Rectal smooth muscle tissue (tissue), 1 donor: Measurements from ENCODE around the gene GPR132.

Experiments used
- H3K27ac ChIP-seq: one replicate; pipeline ENCODE4 v1.7.0; 2013; ENCODE audit warnings: low read depth, low read length, inconsistent platforms
- H3K27me3 ChIP-seq: one replicate; pipeline ENCODE4 v1.7.0; 2013; ENCODE audit warnings: low read length; ENCODE audit not compliant: control insufficient read depth, insufficient read depth
- H3K36me3 ChIP-seq: one replicate; pipeline ENCODE4 v1.7.0; 2013; ENCODE audit warnings: low read length; ENCODE audit not compliant: control insufficient read depth, insufficient read depth
- H3K4me1 ChIP-seq: one replicate; pipeline ENCODE4 v1.7.0; 2013; ENCODE audit warnings: low read length; ENCODE audit not compliant: control insufficient read depth, insufficient read depth
- H3K4me3 ChIP-seq: one replicate; pipeline ENCODE4 v1.7.0; 2013; ENCODE audit warnings: low read length
- H3K9ac ChIP-seq: one replicate; pipeline ENCODE4 v1.7.0; 2013; ENCODE audit warnings: low read length

GPR132 gene

DNA sequence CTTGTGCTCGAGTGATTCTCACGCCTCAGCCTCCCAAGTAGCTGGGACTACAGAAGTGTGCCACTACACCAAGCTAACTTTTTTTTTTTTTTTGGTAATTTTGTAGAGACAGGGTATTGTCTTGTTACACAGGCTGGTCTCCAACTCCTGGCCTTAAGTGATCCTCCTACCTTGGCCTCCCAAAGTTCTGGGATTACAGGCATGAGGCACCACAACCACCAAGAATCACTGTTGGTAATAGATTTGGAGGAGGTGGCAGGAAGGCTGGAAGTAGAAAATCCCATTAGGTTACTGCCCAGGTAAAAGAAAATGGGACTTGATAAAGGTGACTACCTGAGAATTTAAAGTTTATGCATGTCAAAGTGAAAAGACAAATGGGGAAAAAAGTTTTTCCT is 43.0 kb downstream of the GPR132 start:
- Histone ChIP-seq H3K4me3 (no peak overlapping the region), H3K27me3 (no peaks in the 10 kb centered on the region), H3K4me1 (peaks cover 11% of the 10 kb centered on the region), H3K9ac (no peak overlapping the region), H3K36me3 (no peaks in the 10 kb centered on the region), H3K27ac (no peak overlapping the region)

DNA sequence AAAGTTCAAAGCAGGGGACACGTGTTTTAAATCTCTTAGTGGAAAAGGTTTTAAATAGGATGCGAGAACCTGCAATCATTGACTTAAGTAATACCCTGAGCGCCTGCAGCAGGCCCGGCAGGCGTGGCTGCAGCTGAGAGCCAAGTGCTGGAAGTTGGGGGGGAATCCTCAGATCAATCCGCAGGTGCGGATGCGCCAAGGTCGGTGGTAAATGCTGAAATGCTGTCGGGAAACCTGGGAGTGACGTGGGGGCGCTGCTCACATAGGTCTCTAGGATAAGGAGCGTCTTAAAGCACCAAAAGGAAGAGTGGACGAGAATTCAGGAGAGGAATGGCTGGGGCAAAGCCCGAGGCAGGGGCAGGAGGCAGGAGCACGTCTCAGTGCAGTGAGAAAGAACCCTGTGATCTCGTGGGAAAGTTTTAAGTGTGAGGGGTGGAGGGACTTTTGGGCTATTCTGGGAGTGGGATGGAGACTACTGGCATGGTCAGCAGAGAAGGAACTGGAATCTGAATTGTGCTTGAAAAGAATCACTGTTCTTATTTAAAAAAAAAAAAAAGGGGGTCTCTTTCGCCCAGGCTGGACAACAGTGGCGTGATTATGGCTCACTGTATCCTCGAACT is 43.5 kb downstream of the GPR132 start:
- Histone ChIP-seq H3K4me3 (peak overlapping the region; percentile 69), H3K27ac (peak overlapping the region; percentile 65), H3K9ac (peak overlapping the region; percentile 35), H3K4me1 (peaks cover 11% of the 10 kb centered on the region), H3K36me3 (no peaks in the 10 kb centered on the region), H3K27me3 (no peaks in the 10 kb centered on the region)

DNA sequence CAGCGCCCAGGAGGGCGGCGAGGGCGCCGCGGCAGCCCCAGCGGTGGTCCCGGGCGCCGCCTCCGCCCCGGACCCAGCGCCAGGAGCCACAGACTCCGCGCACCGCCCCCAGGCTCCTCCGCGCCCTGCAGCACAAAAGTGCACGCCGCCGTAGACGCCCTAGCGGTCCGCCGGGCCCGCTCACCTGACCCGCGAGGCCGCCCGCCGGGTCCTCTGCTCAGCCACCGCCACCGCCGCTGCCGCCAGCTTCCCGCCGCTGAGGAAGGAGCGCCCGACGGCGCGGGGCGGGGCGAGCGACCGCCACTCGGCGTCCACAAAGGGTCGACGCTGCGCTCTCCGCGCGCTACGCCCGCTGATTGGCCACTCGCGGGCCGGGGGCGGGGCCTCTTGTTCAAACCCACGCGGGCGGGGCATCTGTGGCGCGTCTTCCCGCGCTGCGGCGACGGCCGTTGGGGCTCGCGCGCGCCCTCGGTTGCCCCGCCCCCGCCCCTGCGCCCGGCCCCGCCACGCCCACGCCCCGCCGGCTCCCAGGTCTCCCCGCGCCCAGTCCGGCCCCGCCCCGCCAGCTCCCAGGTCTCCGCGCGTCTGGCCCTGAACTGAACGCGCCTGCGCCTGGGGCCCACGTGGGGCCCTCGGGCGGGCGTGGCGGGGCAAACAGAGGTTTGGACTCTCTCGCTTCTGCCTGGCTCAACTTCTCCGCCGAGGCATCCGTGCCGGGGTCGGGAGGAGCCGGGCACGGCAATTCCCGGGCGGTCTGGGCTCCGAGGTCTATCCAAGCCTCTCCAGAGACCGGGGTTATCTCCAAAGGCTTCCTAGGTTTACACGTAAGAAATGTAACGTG is 44.2 kb downstream of the GPR132 start, which contains the start of gene CDCA4:
CDCA4 (minus strand) TSS at position 269 of the 841 bp plus-strand sequence. CDS start 9,154 bp downstream, outside the sequence.
- Histone ChIP-seq H3K27me3 (no peaks in the 10 kb centered on the region), H3K9ac (peak within 1 kb of the TSS; percentile 54), H3K4me3 (peak within 1 kb of the TSS; percentile 83), H3K36me3 (no peaks in the 10 kb centered on the region), H3K4me1 (peaks cover 11% of the 10 kb centered on the region), H3K27ac (peak within 1 kb of the TSS; percentile 70)

DNA sequence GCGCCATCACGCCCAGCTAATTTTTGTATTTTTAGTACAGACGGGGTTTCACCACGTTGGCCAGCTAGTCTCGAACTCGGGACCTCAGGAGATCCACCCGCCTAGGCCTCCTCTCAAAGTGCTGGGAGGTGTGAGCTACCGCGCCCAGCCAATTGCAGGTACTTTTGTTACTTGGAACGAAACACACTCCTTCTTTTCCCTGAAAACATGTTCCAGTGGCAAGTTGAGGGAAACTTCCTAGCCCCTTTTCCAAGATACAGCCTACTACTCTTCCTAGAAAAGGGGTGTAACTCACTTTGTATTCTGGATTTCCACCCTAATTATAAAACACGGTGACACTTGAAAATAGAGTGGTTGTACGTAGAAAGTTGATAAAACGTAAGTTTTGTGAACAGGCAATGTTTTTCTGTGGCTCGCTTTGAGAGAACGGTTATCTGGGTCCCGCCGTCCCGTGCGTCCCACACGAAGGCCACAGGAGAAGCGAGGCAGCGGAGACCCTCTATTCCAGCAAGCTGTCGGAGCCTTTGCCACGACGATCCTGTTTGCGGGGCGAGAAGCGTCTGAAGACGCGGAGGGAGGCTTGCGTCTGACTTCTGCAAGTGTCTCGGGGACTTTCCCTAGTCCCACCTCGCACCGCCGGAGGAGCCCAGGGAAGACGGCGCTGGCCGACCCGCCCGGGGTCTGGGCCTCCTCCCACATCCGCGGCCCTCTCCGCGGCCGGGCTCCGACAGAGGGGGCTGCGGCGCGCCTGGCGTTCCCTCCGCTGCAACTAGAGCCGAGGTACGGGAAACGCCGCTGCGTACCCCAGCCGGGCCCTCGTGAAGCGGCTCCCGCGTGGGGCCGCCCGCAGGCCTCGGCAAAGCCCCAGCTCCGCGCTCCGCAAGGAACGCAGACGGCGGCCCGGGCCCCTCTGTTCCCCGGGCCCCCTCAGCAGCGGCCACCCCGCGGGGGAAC is 45.1 kb downstream of the GPR132 start:
- Histone ChIP-seq H3K9ac (peak overlapping the region; percentile 54), H3K27ac (peak overlapping the region; percentile 70), H3K4me3 (peak overlapping the region; percentile 83), H3K27me3 (no peaks in the 10 kb centered on the region), H3K4me1 (peaks cover 11% of the 10 kb centered on the region), H3K36me3 (no peaks in the 10 kb centered on the region)

DNA sequence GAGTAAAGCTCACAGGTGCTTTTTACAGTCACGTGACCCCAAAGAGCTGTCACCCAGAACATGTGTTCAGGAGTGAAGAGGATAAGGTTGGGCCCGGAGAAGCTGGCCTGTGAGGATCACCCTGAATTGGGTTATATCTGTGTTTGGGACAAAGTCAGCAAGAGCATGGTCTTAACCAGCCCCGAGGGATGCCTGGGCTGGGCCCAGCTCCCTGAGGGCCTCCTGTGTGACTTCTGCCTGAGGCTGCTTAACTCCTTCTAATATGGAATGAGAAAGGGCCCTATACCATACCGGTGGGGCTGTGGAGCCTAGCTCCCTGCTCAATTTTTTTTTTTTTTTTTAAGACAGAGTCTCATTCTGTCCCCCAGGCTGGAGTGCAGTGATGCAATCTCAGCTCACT is 46.8 kb downstream of the GPR132 start:
- Histone ChIP-seq H3K36me3 (no peaks in the 10 kb centered on the region), H3K9ac (no peak overlapping the region), H3K27me3 (no peaks in the 10 kb centered on the region), H3K27ac (no peak overlapping the region), H3K4me1 (peaks cover 11% of the 10 kb centered on the region), H3K4me3 (no peak overlapping the region)

DNA sequence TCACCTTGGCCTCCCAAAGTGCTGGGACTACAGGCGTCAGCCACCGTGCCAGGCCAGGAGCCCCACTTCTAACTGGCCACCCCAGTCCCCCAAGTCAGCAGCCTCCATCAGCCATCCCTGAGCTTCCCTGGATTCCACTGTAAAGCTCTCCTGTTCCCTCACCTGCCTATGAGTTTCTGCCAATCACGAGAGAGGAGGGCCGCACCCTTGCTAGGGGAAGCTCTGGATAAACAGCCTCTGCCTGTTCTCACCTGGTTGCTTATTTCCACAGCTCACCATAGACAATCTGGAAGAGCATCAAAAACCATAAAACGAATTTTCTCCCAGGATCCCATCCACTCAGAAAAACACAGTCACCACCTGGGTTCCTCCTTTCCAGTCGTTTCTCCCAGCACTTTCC is 49.3 kb downstream of the GPR132 start:
- Histone ChIP-seq H3K27ac (no peak overlapping the region), H3K9ac (no peak overlapping the region), H3K4me1 (peaks cover 15% of the 10 kb centered on the region), H3K36me3 (no peaks in the 10 kb centered on the region), H3K27me3 (no peaks in the 10 kb centered on the region), H3K4me3 (no peak overlapping the region)

DNA sequence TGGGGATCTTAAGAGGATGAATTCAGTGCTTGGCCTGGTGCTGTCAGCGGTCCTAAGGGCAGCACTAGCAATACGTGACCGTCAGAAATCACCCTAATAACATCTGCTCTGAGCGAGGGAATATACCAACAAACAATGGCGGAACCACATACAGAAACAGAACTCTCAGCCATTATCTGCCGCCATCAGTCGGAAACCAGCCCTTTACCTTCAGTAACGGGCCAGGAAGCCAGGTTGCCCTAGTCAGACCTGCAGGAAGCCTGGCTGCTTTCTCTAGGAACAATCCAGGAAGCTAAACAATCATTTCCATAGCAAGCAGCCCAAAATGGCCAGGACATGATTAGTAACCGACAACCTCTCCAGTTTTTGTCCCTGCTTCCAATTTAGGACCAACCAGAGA is 50.0 kb downstream of the GPR132 start:
- Histone ChIP-seq H3K27ac (no peak overlapping the region), H3K36me3 (no peaks in the 10 kb centered on the region), H3K4me3 (no peak overlapping the region)

DNA sequence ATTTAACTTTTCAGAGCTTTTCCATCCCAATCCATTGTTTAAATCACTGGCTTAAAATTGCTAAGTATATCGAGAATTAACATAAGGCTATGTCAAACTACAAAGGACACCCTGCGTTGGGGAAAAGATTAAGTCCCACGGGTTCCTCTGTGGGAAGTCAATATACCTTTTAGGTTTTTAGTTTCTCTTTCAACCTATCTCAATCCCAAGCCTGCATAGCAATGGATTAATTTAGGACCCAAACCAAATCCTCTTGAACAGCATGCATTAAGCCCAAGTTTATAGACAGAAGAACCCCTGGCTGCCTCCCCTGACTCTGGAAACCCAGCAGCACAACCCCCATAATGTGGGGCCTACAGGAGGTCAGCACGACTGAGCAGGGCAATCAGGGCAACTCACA is 50.6 kb downstream of the GPR132 start:
- Histone ChIP-seq H3K9ac (no peak overlapping the region), H3K36me3 (peaks cover 4% of the 10 kb centered on the region), H3K27ac (no peak overlapping the region), H3K4me3 (no peak overlapping the region), H3K27me3 (no peaks in the 10 kb centered on the region), H3K4me1 (peaks cover 13% of the 10 kb centered on the region)

More for the DNA sequence above, 50.0 kb downstream of the GPR132 start:
- Histone ChIP-seq H3K27me3 (no peaks in the 10 kb centered on the region), H3K9ac (no peak overlapping the region), H3K4me1 (peaks cover 14% of the 10 kb centered on the region)

DNA sequence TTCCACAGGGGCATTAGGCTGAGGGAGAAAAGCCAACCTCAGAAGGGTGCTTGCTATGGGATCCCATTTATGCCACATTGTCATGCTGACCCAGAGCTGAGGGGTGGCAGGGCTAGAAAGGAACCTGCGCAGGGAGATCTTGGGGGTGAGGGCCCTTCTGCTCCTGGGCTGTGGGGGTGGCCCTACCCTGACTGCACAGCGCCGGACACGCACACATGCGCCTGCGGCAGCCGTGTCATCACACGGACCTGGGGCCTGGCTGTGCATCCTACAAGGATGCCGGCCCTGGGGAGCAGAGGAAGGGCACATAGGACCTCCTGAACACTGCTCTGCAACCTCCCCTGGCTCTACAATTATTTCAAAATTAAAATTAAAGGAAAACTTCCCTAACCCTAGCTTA is 51.2 kb downstream of the GPR132 start:
- peaks cover 13% of the 10 kb centered on the region for H3K4me1 ChIP-seq
- no peak overlapping the region for H3K27ac ChIP-seq
- H3K9ac ChIP-seq, result no peak overlapping the region
- H3K36me3 ChIP-seq, result peaks cover 4% of the 10 kb centered on the region
- no peaks in the 10 kb centered on the region for H3K27me3 ChIP-seq
- no peak overlapping the region for H3K4me3 ChIP-seq

DNA sequence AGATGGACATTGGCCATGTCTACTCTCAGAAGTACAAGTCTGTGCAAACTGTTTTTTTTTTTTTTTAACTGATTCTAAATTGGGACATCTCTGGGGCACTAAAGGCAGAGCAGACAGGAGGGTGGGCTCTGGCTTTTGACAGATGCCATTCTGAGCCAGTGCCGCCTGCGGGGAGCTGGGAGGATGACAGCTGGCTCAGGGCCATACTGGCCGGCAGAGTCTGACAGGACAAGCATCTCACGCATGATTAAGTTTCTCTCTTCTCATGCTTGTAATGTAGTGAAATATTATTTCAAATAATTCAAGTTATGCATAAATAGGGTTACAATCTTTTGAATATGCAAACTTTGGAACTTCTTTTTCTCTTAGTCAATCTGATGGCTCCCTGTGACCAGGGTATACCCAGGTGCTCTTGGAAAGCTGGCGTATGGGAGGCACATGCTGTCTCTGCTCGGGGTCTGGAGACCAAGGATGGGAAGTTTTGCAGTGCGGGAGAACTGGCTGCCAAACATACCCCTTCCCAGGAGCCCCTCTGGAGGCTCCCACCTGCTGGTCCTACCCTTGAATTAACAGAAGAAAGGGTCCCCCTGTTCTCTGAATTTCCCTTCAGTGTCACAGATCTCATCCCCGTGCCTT is 52.0 kb downstream of the GPR132 start:
- Histone ChIP-seq H3K36me3 (peaks cover 4% of the 10 kb centered on the region), H3K9ac (no peak overlapping the region), H3K4me3 (no peak overlapping the region), H3K27me3 (no peaks in the 10 kb centered on the region), H3K4me1 (peaks cover 13% of the 10 kb centered on the region), H3K27ac (no peak overlapping the region)

DNA sequence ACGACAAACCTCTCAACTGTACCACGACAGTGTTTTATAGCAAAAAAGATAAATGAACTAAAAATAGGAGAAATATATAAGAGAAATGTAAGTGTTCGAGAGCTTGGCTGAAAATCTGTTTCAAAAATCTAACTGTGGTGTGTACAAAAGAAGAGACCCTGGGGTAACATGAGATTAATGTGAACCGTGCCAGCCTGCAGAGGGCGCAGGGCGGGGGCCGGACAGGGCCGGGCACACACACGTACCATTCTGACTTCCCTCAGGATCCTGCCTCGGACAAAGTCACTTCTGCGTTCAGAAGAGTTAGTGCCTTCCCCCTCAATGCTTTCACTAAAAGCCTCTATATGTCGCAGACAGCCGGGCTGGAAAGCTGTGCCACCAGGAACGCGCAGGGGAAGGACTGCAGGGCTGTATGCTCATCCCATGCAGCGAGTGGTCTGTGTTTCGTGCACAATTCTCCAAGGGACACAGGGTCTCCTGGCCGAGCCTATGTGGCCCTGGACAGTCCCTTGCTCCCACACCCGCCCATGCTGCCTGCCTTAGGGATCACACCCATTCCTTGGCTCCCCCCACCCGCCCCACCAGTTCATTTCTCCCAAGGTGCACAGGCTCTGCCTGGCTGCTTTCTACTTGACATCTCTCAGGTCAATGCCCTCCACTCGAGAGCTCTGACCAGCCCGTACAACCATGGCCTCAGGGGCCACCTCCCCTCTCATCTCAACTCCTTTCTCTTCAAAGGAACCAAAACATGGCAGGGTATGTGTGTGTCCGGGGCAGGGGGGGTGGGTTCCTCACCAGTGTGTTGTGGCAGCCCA is 52.9 kb downstream of the GPR132 start:
- Histone ChIP-seq H3K36me3 (peaks cover 4% of the 10 kb centered on the region), H3K27me3 (no peaks in the 10 kb centered on the region), H3K27ac (peak overlapping the region; percentile 66), H3K4me1 (peaks cover 13% of the 10 kb centered on the region), H3K4me3 (no peak overlapping the region), H3K9ac (no peak overlapping the region)
